ENCODE measurements around the gene SIM2.

- no peak for TF ChIP-seq CTCF (IDR thresholded peaks at IDR 0.05)
- TF ChIP-seq ZFX (IDR thresholded peaks at IDR 0.05; ENCODE audit: borderline replicate concordance) = no peak
These were observed 26.2 kb upstream of the SIM2 start for GRCh38 chr21:36672737-36673136.
